HUES48 (cell line): ENCODE measurements around the gene SLC4A5.

Experiments
- H3K27ac ChIP-seq: one replicate; pipeline ENCODE4 v1.7.0; 2013; ENCODE audit warnings: low read depth, low read length, inconsistent platforms
- H3K27me3 ChIP-seq: 2 replicates; pipeline ENCODE4 v1.6.1; 2013; ENCODE audit warnings: mild to moderate bottlenecking, low read length; ENCODE audit not compliant: control insufficient read depth, insufficient read depth
- H3K36me3 ChIP-seq: 2 replicates; pipeline ENCODE4 v1.6.1; 2013; ENCODE audit warnings: low read length; ENCODE audit not compliant: control insufficient read depth, insufficient read depth
- H3K4me1 ChIP-seq: 2 replicates; pipeline ENCODE4 v1.6.1; 2013; ENCODE audit warnings: mild to moderate bottlenecking, low read length; ENCODE audit not compliant: control insufficient read depth, insufficient read depth
- H3K4me3 ChIP-seq: 2 replicates; pipeline ENCODE4 v1.5.1; 2013; ENCODE audit warnings: mild to moderate bottlenecking, low read depth, low read length
- H3K9ac ChIP-seq: 2 replicates; pipeline ENCODE4 v1.6.1; 2013; ENCODE audit warnings: mild to moderate bottlenecking, low read depth, low read length, moderate library complexity
- H3K9me3 ChIP-seq: 2 replicates; pipeline ENCODE4 v1.6.1; 2013; ENCODE audit warnings: low read length; ENCODE audit not compliant: control insufficient read depth, insufficient read depth

The SLC4A5 gene

GRCh38 chr2:74267068-74267467, 76.1 kb downstream of the SLC4A5 start:
- Histone ChIP-seq H3K27ac (no peak overlapping the region), H3K9me3 (no peaks in the 10 kb centered on the region), H3K9ac (no peak overlapping the region), H3K36me3 (no peaks in the 10 kb centered on the region), H3K4me3 (no peak overlapping the region), H3K4me1 (no peaks in the 10 kb centered on the region), H3K27me3 (no peaks in the 10 kb centered on the region)

GRCh38 chr2:74264281-74264680, 78.9 kb downstream of the SLC4A5 start:
- Histone ChIP-seq H3K27ac (no peak overlapping the region), H3K36me3 (no peaks in the 10 kb centered on the region), H3K4me3 (no peak overlapping the region), H3K9me3 (no peaks in the 10 kb centered on the region), H3K27me3 (no peaks in the 10 kb centered on the region), H3K9ac (no peak overlapping the region), H3K4me1 (peaks cover 13% of the 10 kb centered on the region)

- Histone ChIP-seq H3K36me3 (no peaks in the 10 kb centered on the region), H3K9me3 (no peaks in the 10 kb centered on the region), H3K27me3 (no peaks in the 10 kb centered on the region), H3K9ac (no peak overlapping the region), H3K27ac (no peak overlapping the region), H3K4me3 (no peak overlapping the region), H3K4me1 (peaks cover 13% of the 10 kb centered on the region)
Observed at GRCh38 chr2:74262681-74263080, 80.5 kb downstream of the SLC4A5 start.

- no peak overlapping the region for H3K9ac ChIP-seq
- H3K9me3 ChIP-seq, result no peaks in the 10 kb centered on the region
- H3K4me1 ChIP-seq, result peaks cover 13% of the 10 kb centered on the region
- H3K27ac ChIP-seq, result no peak overlapping the region
- no peak overlapping the region for H3K4me3 ChIP-seq
- H3K36me3 ChIP-seq, result no peaks in the 10 kb centered on the region
- no peaks in the 10 kb centered on the region for H3K27me3 ChIP-seq
Observed at GRCh38 chr2:74261204-74261864, 81.9 kb downstream of the SLC4A5 start.

GRCh38 chr2:74260495-74260894, 82.7 kb downstream of the SLC4A5 start:
- Histone ChIP-seq H3K9me3 (no peaks in the 10 kb centered on the region), H3K36me3 (no peaks in the 10 kb centered on the region), H3K4me1 (peaks cover 13% of the 10 kb centered on the region), H3K4me3 (no peak overlapping the region), H3K27ac (no peak overlapping the region), H3K27me3 (no peaks in the 10 kb centered on the region), H3K9ac (no peak overlapping the region)

- no peak overlapping the region for H3K27ac ChIP-seq
- H3K4me1 ChIP-seq, result peaks cover 13% of the 10 kb centered on the region
- H3K36me3 ChIP-seq, result no peaks in the 10 kb centered on the region
- no peak overlapping the region for H3K4me3 ChIP-seq
- H3K9me3 ChIP-seq, result no peaks in the 10 kb centered on the region
- H3K27me3 ChIP-seq, result no peaks in the 10 kb centered on the region
- no peak overlapping the region for H3K9ac ChIP-seq
Observed at GRCh38 chr2:74259733-74260132, 83.5 kb downstream of the SLC4A5 start.

GRCh38 chr2:74259191-74259590, 84.0 kb downstream of the SLC4A5 start:
- Histone ChIP-seq H3K4me3 (no peak overlapping the region), H3K27me3 (no peaks in the 10 kb centered on the region), H3K9ac (no peak overlapping the region), H3K9me3 (no peaks in the 10 kb centered on the region), H3K36me3 (no peaks in the 10 kb centered on the region), H3K4me1 (peaks cover 13% of the 10 kb centered on the region), H3K27ac (no peak overlapping the region)

GRCh38 chr2:74255660-74256213, 87.5 kb downstream of the SLC4A5 start:
- H3K27ac ChIP-seq, result no peak overlapping the region
- peaks cover 3% of the 10 kb centered on the region; the same call in 1 of the 2 replicates for H3K4me1 ChIP-seq
- H3K27me3 ChIP-seq, result no peaks in the 10 kb centered on the region
- no peaks in the 10 kb centered on the region for H3K36me3 ChIP-seq
- no peaks in the 10 kb centered on the region for H3K9me3 ChIP-seq
- no peak overlapping the region for H3K9ac ChIP-seq
- H3K4me3 ChIP-seq, result no peak overlapping the region

GRCh38 chr2:74253971-74254310, 89.3 kb downstream of the SLC4A5 start:
- Histone ChIP-seq H3K9ac (no peak overlapping the region), H3K4me1 (no peaks in the 10 kb centered on the region), H3K4me3 (no peak overlapping the region), H3K27ac (no peak overlapping the region), H3K9me3 (no peaks in the 10 kb centered on the region), H3K36me3 (no peaks in the 10 kb centered on the region), H3K27me3 (no peaks in the 10 kb centered on the region)

- no peaks in the 10 kb centered on the region for H3K9me3 ChIP-seq
- no peak overlapping the region for H3K9ac ChIP-seq
- H3K27ac ChIP-seq, result no peak overlapping the region
- no peaks in the 10 kb centered on the region for H3K4me1 ChIP-seq
- H3K36me3 ChIP-seq, result no peaks in the 10 kb centered on the region
- H3K27me3 ChIP-seq, result no peaks in the 10 kb centered on the region
- H3K4me3 ChIP-seq, result no peak overlapping the region
Observed at GRCh38 chr2:74253306-74253970, 89.8 kb downstream of the SLC4A5 start.

- Histone ChIP-seq H3K9ac (no peak overlapping the region), H3K4me1 (no peaks in the 10 kb centered on the region), H3K27me3 (no peaks in the 10 kb centered on the region), H3K27ac (no peak overlapping the region), H3K4me3 (no peak overlapping the region), H3K36me3 (no peaks in the 10 kb centered on the region), H3K9me3 (no peaks in the 10 kb centered on the region)
Observed at GRCh38 chr2:74252862-74253261, 90.4 kb downstream of the SLC4A5 start.
